GM04503 (cell line): ENCODE data around the gene ZMIZ1.

Experiments
- DNase-seq: peaks from one replicate; pipeline ENCODE4 v3.0.0-alpha.2; 2012; ENCODE audit warnings: low read depth

Gene ZMIZ1

DNA sequence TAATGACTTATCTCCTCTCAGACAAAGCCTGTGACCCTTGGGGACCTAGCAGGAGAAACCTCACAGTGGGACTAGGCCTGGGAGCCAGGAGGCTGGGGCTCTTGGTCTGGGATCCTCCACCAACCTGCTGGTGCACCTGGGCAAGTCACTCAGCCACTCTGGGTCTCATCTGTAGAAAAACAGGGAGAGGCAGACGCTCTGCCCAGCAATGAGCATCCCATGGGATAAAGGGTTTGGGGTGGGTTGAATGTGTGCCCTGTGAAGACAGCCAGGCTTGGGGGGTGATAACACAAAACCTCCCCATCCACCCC is 81.6 kb downstream of the ZMIZ1 start:
- no peak for DNase-seq

DNA sequence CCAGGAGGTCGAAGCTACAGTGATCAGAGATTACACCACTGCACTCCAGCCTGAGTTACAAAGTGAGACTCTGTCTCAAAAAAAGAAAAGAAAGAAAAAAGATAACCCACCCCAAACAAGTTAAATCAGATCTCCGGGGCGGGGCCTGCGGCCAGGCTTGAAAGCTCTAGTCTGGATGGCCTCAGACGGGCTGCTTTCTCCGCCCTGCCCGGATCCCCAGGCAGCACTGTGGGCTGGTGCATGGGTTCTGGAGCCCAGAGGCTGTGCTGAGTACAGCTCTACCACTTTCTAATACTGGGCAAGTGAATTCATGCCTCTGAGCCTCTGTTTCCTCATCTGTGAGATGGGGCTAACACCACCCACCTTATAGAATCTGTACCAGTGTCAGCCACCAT is 83.7 kb downstream of the ZMIZ1 start:
- DNase-seq, result no peak

DNA sequence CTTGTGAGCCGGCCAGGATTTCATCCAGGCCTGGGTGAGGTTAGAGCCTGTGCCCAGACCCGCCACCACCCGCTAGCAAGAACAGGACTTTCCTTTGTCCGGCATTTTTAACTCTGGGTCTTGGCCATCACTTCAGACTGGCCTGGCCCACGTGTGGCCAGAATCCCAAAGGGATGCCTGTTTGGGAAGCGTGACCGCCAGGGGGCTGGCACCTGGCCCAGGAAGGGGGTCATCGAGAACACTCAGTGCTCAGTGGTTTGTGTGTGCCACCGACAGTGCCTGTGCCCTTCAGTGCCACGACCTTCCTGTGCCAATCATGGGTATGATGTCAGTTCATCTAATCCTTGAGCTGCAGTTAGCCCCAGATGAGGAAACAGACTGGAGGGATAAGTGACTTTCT is 85.0 kb downstream of the ZMIZ1 start:
- DNase-seq, result no peak

DNA sequence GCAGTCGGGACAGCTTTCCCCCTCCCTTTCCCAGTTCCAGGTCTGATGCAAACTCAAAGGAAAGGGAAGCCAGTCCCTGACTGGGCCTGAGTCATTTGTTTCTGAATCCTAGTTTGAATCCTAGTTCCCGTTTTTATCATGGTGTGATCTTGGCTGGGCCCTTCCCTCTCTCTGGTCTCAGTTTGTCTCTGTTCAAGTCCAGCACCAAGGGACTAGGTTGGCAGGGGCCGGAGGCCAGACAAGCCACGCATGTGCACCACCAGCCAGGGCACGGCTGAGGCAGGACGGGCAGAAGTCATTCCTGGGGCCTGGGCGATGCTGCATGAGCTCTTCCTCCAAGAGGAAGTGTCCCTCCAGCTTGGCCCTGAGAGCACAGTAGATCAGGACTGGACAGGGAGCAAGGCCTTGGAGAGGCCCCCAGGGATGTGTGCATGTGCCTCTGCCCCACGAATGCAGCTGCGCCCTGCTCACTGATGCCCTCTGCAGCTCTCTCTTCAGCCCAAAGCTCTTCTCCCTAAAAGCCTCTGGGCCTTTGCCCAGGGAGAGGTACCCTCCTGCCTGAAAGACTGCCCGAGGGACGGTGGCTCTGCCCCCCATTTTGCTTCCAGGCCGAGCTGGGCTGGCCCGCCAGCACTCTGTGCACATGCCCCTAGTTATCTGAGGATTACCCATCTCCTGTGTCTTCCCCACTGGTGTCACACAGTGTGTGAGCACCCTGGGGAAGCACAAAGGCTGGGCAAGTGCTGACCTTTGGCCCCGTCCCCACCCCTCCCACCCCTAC is 86.7 kb downstream of the ZMIZ1 start:
- no peak for DNase-seq

DNA sequence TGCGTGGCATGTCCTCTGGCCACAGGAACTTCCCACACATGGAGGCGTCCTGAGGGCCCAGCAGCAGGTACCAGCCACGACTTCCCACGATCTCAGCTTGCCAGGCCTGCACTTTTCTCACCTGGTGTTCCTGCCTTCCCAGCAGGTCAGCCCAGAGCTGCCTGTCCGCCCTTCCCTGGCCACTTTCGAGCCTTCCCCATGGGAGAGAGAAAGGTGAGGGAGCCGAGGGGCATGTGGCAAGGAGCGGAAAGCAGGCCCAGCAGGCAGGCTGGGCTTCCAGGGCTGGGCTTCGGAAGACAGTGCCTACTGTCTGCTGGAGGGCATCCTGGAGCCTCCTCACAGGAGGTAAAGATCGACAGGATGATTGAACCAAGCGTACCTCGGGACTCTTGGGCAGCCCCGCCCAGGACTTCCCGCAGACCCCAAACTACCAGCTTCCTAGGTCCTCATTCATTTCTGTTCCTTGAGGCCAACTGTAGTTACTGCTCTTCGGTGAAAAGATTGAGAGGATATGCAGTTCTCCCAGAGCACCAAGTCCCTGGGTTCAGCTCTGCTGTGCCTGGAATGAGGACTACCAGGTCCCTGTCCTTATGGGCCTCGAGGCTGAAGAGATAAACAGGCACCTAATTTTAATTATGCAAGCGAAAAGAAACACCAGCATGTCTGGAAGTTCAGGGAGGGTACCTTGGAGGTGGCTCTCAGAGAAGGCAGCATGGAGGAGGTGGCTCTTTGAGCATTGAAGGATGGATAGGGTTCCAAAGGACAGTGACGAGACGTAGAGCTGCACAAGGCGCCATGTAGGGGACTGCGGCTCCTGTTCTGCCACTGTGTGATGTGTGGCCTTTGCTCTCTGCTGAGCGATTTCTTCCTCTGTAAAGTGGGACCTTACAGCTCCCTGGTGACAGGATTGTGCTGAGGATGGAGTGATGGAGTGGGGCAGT is 87.8 kb downstream of the ZMIZ1 start:
- DNase-seq, result no peak

GRCh38 chr10:79158004-79158340 is 89.2 kb downstream of the ZMIZ1 start:
- no peak for DNase-seq

DNA sequence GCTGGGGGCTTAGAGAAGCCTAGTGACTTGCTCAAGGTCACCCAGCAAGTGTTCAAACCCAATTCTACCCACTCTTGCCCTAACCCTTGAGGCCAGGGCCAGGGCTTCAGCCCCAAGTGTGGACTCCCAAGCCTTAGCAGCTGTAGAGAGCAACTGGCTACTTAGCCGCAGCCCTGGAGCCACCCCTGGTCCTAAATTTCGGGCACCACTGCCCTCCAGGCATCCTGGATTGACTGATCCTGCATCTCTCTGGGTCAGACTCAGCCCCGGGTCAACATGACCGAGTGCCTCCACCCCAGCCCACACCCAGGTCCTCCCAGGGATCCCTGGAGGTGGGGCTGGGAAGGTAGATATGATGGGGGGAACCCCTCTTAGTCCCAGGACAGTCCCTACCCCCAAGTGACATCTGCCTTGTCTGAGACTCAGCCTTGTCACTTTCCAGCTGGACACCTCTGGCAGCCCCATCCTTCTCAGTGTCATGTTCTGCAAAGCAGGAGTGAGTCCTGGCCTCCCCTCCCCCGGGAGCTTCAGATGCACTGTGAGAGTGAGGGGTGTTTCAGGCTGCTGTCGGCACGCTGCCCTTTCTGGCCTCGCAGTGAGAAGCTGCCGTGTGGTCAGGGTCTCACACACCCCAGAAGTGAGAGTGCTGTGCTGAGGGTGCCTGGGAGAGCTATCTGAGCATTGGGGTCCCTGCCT is 89.8 kb downstream of the ZMIZ1 start:
- no peak for DNase-seq

GRCh38 chr10:79159141-79159651 is 90.4 kb downstream of the ZMIZ1 start:
- peak; percentile 66 for DNase-seq

DNA sequence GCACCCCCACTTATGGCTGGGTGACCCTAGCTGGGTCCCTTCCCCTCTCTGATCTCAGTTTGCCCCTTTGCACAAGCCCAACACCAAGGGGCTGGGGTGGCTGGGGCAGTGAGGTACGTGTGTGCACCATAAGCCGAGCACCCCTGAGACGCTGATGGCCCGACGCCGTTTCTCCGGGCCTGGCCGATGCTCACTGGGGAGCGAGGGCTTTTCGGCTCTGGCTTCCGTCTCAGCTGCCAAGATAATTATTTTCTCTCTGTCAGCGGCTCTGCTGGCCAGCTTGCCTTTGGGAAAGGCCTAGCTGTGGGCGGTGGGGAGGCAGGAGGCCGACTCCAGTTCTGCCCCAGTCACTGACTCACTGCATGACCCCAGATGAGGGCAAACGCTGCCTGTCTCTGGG is 91.0 kb downstream of the ZMIZ1 start:
- DNase-seq, result peak; percentile 42

DNA sequence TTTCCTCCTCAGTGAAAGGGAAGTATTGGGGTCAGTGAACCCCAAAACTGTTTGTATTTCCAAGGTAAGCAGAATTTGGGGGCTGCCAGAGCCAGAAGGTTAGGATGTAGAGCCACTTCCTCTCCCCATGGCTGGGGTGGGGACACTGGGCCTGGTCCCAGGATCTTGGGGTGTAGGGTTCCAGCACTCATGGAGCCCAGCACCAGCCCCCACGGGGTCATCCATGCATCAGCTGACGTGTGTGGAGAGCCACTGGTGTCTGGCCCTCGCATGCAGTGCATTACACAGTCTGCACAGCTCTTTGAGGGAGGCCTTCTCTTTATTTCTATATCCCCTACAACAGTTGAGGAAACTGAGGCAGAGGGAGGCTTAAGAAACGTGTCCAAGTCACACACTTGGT is 91.4 kb downstream of the ZMIZ1 start:
- DNase-seq, result no peak

GRCh38 chr10:79161557-79161956 is 92.8 kb downstream of the ZMIZ1 start:
- DNase-seq, result no peak

DNA sequence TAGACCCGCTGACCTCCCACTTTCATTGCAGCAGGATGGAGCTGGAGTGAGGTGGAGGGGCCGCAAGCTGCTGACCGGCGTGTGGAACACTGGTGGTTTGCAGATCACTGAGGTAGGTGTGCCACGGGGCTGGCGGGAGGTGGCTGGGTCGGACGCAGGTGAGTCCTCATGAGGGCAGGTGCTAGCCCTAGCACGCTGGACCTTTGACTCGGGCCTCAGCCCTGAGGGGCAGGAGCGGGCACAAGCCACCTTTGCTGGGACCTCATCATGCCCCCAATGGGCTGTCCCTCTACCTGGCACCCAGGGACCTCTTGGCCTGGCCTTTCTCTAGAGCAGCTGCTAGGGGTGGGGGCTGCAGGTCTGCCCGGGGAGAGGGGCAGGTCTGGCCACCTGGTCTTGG is 93.3 kb downstream of the ZMIZ1 start:
- DNase-seq, result no peak

DNA sequence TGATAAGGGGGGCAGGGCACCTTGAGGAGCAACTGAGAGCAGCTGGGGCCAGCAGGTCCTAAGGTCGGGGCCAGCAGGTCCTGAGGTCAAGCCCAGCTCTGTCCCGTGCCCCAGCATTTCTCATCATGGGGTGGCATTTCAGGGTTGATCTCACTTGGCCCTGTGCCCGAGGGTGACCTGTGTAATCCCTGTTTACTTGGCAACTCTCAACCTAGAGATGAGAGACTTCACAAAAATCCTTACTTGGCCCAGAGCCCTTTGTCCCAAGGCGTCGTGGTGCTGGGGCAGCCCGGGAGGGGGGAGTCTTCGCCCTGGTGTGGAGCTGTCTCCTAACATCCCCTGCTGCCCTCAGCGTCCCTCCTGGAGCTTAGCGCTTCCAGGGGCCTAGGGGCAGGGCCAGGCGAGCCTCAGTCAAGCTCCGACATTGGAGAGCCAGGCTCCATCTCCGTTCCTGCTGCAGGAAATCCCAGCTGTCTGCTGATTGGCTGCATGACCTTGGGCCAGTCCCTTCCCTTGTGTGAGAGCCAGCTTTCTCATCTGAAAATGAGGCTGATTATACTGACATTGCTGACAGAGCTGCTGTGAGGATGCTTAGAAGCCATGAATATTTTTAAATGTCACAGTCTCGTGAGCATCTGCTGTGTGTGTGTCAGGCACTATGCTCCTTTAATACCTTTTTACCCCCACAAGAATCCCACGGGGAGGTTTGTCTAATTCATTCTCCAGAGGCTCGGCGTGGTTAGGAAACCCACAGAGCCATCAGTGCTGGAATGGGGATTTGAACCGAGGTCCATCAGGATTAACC is 94.3 kb downstream of the ZMIZ1 start:
- no peak for DNase-seq

DNA sequence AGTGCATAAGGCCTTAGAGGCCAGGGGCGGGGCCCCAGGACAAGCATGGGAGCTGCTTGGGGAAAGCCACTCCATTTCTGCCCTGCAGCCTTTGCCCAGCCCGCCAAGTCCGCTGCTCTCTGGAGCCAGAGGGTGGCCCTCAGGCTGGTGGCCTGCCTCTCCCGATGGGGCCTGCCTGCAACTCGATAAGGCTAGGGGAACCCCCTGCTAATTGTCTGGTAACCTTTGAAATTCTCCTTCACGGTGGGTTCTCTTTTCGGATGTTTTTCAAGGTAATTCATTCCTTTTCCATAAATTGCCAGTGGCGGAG is 94.9 kb downstream of the ZMIZ1 start:
- DNase-seq, result no peak

DNA sequence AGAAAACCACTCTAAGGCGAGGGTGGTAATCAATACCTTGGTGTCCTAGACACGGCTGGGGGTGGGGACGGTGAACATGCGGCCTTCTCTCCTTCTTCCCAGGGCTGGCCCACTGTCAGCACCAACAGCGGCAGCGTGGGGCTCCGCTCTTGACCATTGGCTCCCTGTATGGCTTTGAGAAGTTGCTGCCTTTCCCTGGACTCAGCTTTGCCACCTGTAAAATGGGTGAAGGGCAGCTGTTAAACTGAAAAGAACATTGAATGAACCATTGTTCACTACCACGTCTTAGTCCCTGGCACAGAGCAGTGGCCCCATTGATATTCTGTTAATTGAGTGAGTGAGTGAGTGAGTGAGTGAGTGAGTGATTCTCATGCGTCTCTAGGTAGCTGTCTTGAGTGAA is 95.3 kb downstream of the ZMIZ1 start:
- no peak for DNase-seq

DNA sequence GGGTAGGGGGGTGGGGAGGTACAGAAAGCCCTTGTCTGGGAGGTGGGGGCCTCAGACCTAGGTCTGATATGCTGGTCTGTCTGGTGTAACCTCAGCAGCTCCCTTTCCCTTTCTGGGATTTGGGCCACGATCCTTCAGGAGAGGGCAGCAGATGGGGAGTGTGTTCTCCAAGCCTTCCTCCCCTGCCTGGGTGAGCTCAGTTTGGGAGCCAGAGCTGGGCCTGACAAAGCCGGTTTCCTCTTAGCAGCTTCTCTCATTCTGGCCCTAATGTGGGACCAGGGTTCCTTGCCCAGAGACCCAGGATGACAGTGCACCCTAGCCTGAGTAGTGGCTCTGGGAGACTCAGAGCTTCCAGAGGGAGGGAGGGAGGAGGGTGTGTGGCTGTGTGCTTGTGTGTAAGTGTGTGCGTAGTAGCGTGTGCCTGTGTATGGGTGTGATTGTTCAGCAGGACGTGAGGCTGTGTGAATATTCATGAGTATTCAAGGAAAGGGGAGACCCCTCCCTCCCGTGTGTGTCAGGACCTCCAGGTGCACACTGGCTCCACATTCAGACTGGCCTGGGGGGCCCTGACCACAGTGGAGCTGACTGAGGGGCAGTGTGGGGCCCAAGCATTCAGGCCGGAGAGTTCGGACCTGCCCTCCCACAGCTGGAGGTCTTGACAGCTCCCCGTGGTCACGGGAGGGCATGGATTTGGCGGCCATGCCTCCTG is 96.5 kb downstream of the ZMIZ1 start:
- no peak for DNase-seq

DNA sequence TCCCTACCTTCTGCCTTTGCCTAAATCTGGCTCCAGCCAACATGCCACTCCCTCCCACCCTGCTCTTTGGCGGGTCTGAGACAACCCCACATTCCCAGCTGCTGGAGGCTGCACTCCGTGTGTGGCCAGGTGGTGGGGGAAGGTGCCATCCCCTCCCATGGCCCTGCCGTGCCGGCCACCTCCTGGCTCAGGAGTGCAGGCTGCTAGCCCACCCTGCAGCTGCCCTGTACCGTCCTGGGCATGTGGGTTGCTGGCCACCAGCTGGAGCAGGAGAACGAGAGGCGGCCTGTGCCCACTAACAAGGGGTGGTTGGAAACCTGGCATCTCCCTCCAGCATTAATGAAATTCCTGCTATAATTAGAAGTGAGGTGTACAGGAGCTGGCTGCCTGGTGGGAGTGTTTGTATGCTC is 97.6 kb downstream of the ZMIZ1 start:
- DNase-seq, result no peak

- DNase-seq, result no peak
Measured at GRCh38 chr10:79166741-79167140, 98.0 kb downstream of the ZMIZ1 start.

DNA sequence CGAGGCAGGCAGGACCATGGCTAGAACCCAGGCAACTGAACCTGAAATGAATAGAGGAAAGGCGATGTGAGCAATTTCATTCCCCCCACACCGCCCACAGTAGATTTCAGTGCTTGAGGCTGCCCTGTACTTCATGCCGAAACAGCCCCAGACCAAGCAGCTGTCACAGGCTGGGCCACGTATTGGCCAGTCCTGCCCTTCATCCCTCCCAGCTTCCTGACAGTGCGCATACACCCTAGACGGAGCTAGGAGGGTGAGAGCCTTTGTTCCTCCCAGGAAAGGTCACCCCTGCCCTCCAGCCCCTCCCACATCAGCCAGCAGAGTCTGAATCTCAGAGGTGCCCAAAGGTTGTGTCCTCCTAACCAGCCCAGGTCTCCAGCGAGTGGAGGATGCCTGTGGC is 98.8 kb downstream of the ZMIZ1 start:
- no peak for DNase-seq

DNA sequence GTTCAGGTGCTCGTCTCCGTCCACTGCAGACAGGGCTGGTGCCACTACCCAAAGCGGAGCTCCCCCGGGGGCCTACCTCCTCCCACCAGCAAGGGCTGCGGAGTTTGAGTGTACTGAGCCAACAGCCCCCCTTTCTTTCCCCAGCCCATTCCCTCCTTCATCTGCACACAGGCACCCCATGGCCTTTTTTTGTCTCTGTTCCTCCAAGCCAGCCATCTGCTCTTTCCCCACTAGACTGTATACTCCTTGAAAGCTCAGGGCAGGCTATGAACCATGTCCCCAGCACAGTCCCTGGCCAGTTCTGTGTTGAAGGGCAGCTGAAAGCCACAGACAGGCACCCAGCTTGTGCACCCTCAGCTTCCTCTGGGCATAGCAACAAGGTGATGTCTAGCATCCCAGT is 99.4 kb downstream of the ZMIZ1 start:
- no peak for DNase-seq

GRCh38 chr10:79170226-79170752 is 101.5 kb downstream of the ZMIZ1 start:
- no peak for DNase-seq
